CD4-positive, alpha-beta T cell treated with Interleukin-21 for 1 hour (primary cell): ENCODE results near the gene MAS1.
"Not testable (repeated sequence)": the region's sequence is repeated elsewhere in the genome, so short reads cannot be mapped to it uniquely, and the experiment has no call there.

Experiments used
- DNase-seq: peaks from one replicate; pipeline ENCODE4 v3.0.0-alpha.2; 2020

Gene MAS1

DNA sequence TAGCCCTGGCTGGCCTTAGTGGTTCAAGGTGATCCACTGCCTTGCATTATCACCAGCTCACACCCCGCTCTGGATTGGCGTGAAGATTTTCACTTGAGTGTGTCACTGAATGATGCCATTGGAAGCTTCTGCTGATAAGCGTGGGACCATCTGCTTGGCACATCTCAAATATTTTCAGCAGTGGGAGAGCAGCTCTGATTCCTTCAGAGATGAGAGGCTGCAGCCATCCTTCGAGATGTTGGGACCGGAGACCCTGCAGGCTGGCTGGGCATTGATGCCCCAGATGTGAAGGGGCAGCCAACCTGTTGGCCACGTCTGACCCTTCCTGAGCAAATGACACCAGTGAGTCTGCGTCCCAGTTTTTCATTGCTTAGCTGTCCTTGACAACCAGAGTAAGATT is at the start of gene MAS1:
Gene MAS1, plus strand, starts transcription at position 197 of the 400 bp plus-strand sequence. CDS start 15,968 bp downstream, outside the sequence.
- DNase-seq, result no peak

DNA sequence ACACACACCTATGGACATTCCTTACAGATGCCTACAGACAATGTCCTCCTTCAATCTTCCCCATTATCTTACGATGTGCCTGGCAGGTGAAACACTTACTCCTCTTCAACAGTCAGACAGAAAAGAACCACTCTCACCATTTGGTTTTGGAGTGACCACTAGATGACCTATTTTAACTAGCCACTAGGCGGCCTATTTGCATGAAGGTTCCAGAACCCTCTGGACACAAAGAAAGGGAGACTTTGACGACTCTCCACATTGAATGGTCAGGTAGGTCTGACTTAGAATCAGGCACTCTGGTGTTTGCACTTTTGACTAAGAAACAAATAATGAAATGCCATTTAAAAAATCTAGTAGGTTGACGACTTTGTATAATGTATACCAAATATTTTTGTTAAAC is 48.8 kb upstream of the MAS1 start:
- no peak for DNase-seq

DNA sequence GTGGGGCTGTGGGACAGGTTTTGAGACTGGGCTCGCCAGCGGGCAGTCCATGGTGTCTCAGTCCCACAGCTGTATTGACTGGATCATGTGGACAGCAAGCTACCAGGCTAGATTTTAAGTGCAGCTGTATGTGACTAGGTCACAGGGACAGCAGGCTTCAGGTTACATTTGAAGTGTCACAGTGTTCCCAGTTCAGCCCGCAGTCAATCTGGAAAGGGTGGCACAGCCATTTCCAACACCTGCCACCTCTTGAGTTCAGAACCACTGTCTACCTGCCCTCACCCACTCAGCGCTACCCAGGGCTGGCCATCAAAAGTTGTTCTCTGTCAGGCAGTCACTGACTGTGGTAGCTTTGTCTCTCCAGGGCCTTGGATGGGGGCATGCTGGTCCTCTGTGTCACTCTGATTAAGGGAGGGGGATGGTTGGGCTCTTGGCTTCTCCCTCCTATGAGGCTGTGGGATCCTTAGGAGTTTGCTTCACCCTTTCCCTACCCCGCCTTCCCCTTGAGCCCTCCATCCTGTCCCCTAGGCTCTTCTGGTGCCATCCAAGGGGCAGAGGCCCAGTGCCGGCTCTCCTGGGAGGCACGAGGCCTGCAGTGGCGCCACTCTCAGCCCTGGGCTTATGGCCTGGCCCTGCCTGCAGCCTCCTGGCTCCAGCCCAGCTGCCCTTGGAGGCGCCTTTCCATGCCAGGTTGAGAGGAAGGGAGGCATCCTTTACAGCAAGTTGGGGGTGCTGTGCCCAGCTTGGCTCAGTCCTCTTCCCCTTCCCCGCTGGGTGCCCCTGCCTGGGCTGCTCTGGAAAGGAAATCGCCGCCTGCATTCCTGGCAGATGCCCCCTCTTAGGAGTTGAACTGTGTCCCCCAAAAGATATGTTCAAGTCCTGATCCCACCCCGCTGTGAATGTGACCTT is 45.8 kb upstream of the MAS1 start:
- DNase-seq, result no peak

DNA sequence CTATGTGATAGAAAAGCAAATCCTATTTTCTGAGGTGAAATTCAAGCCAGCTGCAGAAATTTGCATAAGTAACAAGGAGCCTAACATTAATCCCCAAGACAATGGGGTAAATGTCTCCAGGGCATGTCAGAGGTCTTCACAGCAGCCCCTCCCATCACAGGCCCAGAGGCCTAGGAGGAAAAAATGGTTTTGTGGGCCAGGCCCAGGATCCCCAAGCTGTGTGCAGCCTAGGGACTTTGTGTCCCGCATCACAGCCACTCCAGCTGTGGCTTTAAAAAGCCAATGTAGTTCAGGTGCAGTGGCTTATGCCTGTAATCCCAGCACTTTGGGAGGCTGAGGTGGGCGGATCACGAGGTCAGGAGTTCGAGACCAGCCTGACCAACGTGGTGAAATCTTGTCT is 42.2 kb upstream of the MAS1 start:
- not testable (repeated sequence) for DNase-seq

DNA sequence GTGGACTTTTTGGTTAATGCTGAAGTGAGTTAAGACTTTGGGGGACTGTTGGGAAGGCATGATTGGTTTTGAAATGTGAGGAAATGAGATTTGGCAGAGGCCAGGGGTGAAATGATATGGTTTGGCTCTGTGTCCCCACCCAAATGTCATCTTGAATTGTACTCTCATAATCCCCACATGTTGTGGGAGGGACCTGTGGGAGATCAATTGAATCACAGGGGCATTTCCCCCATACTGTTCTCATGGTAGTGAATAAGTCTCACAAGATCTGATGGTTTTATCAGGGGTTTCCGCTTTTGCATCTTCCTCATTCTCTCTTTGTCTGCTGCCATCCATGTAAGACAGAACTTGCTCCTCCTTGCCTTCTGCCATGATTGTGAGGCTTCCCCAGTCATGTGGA is 40.9 kb upstream of the MAS1 start:
- DNase-seq, result not testable (repeated sequence)

DNA sequence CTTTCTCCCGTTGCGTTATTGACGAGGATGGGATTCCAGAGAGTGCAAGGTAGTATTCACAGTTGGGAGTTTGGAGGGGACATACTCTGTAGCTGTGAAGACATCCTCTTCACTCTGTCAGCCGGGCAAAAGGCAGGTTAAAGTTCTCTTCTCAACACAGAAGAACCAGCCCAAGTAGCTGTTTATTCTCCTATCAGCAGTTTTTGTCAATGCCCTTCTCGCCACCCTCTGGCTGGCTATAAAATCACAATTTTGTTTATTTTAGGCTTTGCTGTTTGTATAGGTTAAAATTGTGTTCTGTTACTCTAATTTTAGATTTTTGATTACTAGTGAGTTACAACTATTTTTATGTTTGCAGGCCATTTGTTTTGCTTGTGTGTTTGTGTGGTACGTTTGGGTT is 37.9 kb upstream of the MAS1 start:
- peak; percentile 36 for DNase-seq

DNA sequence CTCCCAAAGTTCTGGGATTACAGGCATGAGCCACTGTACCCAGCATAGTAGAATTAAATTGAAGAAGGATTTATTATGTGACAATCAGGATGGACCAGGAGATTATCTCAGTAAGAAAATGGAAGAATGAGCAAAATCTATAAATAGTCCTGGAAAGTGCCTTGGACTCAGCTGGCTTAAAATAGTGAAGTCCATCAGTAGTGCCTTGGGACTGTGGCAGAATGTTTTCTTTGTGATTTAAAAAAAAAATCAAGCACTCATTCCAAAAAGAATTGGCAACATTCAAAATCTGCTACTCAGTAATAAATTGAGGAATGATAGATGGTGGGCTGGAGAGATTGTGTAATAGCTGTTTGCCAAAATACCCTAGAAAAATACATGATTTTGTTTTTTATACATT is 37.0 kb upstream of the MAS1 start:
- no peak for DNase-seq

DNA sequence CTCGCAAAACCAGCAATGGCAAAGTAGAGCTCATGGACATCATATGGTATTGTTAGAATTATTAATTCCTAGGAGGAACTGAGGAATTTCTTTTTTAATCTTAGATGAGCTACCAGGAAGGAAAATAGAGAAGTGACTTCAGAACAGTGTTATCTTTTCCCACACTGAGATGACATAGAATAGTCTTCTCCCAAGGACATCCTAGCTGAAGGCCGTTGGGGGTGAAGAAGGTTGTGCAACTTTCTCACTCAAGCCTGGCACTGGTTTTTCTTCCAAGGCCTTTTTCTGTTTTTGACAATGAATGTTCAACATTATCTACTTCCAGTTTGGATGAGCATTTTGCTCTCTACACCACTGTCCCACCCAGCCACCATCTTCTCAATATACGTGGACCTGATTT is 35.8 kb upstream of the MAS1 start:
- DNase-seq, result no peak

DNA sequence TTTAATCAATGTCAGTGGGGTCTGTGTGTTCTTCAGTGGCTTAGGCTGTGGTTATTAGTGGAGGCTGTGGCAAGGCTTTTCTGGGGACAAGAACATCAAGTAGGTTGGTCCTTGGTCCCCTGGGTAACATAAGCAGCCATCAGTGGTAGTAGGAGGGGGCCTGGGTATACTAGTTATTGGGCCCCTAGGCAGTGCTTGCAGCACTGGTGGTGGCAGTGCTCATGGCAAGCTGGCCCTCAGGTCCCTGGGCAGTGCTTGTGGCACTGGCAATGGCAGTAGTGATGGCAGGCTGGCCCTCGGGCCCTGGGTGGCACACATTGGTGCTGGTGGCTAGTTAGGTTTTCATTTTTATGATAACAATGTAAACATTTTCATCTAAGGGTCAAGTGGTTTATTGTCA is 32.5 kb upstream of the MAS1 start:
- DNase-seq, result no peak

DNA sequence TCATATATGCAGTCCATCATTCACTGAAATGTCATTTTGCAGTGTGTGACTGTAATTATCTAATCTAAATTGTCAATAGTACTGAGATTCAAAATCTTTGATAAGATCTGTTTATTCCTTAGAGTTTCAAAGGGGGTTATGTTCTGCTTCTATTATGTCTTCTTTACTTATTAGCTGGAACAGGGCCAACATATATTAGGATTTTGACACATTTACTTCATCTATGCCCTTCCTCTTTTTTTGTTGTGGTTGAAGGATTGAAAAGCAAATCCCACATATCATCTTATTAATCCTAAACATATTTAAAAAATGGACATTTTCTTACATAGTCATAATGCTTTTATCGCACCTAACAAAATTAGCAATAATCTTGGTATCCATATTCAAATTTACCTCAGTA is 30.3 kb upstream of the MAS1 start:
- DNase-seq, result no peak

DNA sequence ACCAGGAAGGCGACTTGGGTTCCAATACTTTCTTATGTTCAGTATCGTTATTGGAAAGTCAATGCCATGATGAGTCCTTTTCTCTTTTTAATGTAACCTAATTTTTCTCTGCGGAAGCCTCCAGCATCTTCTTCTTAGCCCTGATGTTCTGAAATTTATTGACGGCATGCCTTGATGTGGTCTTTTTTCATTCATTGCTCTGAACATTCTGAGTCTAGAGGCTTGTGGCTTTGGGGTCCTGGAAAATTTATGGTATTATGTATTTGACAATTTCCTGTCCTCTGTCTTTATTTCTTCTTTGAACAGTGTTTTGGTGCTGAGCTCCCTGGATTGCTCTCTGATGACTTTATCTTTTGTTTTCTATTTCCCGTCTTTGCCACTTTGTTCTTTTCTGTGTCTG is 28.7 kb upstream of the MAS1 start:
- peak; percentile 30 for DNase-seq

DNA sequence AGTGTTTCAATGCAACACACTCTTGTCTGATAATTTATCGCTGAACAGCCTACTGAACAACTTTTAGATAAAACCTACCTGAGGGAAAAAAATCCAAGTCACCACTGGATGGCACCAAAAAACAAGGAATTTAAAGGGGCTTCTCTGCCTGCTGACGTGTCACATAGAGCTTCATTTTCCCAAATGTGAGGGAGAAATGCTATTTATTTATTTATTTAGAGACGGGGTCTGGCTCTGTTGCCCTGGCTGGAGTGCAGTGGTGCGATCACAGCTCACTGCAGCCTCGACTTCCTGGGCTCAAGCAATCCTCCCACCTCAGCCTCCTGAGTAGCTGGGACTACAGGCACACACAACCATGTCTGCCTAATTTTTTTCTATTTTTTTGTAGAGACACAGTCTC is 27.4 kb upstream of the MAS1 start:
- peak; percentile 53 for DNase-seq

DNA sequence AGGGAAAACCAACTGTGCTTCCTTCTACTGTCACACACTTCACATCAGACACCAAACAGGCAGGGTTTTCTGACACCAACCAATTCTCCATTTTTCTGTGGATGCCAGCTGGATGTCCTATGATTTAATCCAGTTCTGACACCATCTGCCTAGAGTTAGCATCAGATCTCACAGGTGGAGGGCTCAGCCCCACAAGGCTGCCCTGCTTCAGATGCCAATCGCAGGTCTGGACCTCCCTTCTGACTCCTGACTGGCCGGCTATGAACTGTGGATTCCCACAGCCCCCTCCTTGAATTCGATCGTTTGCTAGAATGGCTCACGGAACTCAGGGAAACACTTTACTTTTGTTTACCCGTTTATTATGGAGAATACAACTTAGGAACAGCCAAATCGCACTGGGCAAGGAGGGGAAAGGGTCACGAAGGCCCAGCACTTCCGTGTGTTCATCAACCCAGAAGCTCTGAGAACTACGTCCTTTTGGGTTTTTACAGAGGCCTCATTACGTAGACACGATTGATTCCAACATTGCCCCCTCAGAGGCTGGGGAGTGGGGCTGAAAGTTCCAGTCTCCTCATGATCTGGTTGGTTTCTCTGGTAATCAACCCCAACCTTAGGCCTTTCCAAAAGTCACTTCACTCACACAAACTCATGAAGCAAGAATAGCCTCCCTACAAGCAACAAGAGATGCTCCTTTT is 25.4 kb upstream of the MAS1 start:
- DNase-seq, result no peak

DNA sequence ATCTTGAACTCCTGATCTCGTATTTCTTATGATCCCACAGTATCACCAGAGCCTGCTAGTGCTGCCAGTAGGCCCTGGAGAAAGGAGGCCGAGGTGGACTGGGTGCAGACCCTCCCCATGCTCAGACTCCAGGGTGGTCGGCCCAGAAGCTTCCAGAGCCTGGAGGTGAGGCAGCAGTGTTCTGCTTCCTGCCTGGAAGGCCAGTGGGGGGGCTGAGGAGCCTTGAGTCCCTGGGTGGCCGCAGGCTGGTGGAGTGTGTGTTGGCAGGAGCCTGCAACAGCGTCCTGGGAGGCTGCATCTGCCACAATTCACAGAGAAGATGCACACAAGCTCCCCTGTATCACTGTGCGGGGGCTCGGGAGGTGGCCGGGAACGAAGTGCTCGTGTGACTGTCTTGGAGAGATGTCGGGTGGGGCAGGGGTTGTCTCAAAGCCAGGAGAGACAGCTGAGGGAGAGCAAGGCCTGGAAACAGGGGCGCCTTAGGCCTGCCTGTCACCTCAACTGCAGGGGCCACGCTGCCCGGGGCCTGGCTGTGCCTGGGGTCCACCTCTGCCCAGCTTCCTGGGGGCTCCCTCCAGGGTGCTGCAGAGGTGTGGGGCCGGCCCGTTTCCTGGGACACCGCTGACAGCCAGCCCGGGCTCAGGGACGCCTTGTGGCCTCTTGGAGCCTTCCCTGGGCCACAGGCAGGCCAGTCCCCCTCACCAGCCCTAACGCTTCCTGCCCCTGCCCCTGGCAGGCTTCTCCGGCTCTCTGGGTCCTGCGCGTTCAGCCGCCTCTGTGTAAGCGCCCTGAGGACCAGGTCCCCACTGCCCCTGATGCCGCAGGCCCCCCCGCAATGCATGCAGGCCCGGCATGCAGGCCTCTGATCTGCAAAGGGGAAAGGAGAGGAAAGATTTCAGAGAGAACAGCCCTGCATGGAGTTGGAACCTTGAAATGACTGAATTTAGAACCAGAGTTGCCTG is 24.2 kb upstream of the MAS1 start:
- DNase-seq, result no peak

DNA sequence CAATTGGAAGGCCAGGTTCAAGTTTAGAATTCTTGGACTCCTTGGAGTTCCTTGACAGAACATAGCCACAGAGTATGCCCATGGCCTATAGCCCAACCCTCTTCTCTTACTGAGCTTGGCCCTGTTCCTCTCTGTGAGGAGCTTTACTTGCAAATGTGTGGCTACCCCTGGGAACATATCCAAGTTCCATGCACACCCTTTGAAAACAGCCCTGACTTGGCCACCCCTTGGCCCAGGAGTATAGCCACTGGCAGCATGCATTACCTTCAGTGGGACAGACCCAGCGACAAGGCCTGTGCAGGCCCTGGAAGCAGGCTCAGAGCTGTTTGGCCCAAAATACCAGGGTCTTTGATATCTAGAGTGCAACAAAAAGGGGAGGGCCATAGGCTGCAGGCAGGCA is 19.5 kb upstream of the MAS1 start:
- no peak for DNase-seq

DNA sequence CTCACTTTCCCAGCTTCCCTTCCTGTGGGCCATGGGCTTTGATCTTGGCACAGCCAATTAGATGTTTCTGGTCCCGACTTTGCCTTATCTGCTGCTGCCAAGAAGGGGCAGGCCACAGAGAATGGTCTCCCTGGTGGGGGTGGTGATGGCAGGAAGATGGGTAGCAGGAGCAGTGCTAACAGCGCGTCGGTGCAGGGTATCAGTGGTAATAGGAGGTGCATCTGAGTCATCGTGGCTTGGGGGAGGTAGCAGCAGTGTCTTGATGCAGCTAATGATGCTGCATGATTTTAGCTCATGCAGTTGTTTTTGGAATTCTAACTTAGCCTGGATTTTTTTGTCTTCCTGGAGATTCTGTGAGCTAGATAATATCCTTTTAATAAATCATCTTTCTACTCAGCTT is 18.9 kb upstream of the MAS1 start:
- DNase-seq, result no peak

DNA sequence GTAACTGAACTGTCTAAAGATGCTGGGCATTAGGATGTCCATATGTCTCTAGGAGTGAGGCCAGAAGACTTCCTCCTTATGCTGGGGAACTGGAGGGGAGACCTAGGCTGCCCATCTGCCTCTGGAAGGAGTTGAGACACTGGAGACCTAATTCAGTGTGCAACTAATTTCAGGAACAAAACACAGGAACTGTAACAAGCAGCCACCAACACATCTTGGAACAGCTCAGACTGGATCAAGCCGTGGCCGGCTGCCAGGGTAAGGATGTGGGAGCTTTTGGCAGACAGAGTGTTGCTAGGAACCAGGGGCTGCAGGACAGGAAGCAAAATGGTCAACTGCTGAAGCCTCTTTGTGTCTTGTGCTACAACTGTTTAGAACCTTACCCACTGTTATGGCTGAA is 16.4 kb upstream of the MAS1 start:
- no peak for DNase-seq

DNA sequence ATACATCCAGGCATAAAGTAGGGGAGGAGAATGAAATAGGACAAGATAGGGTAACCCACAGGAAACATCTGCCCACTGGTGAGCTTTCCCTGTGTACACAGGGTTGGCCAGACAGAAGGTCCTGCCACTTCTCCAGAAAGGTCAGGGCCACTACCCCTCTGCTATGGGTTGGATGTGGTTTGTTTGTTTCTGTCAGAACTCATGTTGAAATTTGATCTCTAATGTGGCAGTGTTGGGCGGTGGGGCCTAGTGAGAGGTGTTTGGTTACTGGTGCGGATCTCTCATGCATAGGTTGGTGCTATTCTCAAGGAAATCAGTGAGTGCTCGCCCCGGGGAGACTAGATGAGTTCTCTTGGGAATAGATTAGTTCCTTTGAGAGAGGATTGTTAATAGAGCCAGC is 15.6 kb upstream of the MAS1 start:
- DNase-seq, result no peak

DNA sequence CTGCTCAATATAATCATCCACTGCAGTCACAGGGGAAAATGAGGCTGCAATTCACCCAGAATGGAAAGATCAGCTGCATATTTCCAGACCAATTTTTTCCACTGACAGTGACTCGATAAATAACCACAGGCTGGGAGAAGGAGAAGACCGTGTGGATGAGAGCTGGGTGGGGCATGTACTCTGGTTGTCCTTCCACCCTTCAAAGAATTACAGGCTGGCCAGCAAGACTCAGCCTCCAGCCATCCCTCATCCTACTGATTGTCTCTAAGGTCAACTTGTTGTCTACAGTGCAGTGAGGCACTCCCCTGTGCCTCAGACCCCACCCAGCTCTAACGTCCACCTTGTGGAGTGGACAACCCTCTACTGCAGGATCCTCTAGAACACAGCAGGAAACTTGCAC is 14.5 kb upstream of the MAS1 start:
- DNase-seq, result no peak

DNA sequence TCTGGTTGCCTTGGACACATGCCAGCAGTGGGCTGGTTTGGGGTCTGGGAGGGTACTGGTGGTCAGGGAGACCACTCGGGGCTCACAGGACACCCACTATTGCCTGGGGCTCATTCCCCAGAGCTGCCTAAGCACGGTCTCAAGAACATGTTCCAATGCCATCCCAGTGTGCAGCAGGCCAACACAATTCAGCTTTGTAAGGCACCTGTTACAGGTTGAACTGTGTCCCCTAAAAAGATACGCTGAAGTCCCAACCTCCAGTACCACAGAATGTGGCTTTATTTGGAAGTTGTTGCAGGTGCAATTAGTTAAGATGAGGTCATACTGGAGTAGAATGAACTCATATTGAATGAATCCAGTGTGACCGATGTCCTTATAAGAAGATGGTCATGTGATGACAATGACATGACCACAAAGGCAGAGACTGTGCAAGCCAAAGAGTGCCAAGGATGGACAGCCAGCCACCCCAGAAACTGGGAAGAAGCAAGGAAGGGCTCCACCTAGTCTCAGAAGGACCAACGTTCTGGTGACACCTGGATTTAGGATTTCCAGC is 13.5 kb upstream of the MAS1 start:
- no peak for DNase-seq

DNA sequence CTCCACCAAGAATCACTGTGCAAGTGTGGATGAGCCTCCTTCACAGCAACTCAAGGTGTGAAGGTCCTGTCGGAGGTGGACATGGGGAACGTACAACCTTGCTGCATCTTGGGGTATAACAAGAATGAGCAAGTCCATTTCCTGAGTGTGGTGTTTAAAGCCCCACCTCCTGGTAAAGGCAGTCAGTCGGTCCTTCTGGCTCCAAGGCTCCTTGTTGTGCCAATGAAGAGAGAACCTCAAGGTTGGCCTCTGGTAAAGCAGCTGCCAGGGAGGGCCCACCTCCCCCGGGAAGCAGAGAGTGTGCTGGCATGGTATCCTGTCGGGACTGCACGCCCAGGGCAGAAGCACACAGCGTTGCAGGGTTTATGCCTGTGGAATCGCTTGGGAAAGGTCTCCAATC is 12.4 kb upstream of the MAS1 start:
- DNase-seq, result no peak

DNA sequence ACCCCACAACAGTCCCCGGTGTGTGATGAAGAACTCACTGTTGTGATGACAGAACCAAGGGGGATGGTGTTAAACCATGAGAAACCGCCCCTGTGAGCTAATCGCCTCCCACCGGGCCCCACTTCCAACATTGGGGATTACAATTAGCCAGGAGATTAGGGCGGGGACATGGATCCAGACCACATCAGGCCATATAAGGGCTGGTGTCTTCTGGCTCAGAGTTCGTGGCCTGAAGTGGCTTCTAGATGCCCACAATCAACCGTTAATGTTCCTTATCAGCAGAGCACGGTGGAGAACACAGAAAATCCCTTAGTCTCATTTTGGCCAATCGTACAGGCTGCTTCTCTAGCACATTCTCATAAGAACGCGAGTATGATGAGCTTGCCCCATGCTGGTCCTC is 10.9 kb upstream of the MAS1 start:
- no peak for DNase-seq

DNA sequence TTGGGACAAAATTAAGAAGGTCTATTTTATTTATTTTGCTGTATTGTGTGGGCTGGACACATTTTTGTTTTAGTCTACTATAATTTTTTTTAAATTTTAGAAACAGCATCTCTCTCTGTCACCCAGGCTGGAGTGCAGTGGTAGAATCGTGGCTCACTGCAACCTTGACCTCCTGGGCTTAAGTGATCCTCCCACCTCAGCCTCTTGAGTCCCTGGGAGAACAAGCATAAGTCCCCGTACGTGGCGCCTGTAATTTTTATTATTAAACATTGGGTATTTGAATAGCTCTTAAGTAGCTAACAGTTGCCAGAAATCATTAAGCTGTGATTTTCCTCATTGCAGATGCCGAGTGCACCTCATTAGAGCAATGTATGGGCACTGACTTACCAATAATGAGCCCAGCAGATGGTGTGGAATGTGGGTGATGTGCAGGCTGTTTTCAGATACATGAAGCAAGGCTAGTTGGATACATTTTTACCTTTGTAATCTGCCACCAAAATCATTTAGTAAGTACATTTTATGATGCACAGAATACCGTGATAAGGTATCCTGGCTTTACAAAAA is 10.3 kb upstream of the MAS1 start:
- no peak for DNase-seq
